GM21717 (cell line): ENCODE data around the gene CTNND2.

Experiments used
- ATAC-seq: cut with Tn5 transposase; IDR thresholded peaks from one replicate; pipeline ENCODE4 v1.9.1; 2021; ENCODE audit warnings: mild to moderate bottlenecking, moderate library complexity; ENCODE audit not compliant: unreplicated experiment

Gene CTNND2

GRCh38 chr5:11531811-11532555 lies 372.3 kb downstream of the CTNND2 start:
- no peak for ATAC-seq

- no peak for ATAC-seq
Measured at GRCh38 chr5:11528720-11529119, 375.5 kb downstream of the CTNND2 start.

- ATAC-seq: no peak
Measured at GRCh38 chr5:11527652-11528349, 376.4 kb downstream of the CTNND2 start.

GRCh38 chr5:11525020-11525419 lies 379.2 kb downstream of the CTNND2 start:
- ATAC-seq: no peak

GRCh38 chr5:11524188-11524587 lies 380.1 kb downstream of the CTNND2 start:
- no peak for ATAC-seq

- ATAC-seq: no peak
Measured at GRCh38 chr5:11522796-11523195, 381.4 kb downstream of the CTNND2 start.

GRCh38 chr5:11520241-11520930 lies 383.9 kb downstream of the CTNND2 start:
- ATAC-seq: no peak

GRCh38 chr5:11519236-11519635 lies 385.0 kb downstream of the CTNND2 start:
- no peak for ATAC-seq

- ATAC-seq: no peak
Measured at GRCh38 chr5:11518676-11519075, 385.6 kb downstream of the CTNND2 start.

GRCh38 chr5:11514705-11515432 lies 389.4 kb downstream of the CTNND2 start:
- ATAC-seq: no peak

- ATAC-seq: no peak
Measured at GRCh38 chr5:11511878-11512277, 392.4 kb downstream of the CTNND2 start.

GRCh38 chr5:11510889-11511288 lies 393.4 kb downstream of the CTNND2 start:
- no peak for ATAC-seq

- no peak for ATAC-seq
Measured at GRCh38 chr5:11509793-11510192, 394.5 kb downstream of the CTNND2 start.

- no peak for ATAC-seq
Measured at GRCh38 chr5:11507156-11507910, 396.9 kb downstream of the CTNND2 start.

GRCh38 chr5:11504886-11505193 lies 399.4 kb downstream of the CTNND2 start:
- ATAC-seq: no peak

GRCh38 chr5:11504065-11504885 lies 400.0 kb downstream of the CTNND2 start:
- ATAC-seq: no peak

- ATAC-seq: no peak
Measured at GRCh38 chr5:11502783-11503182, 401.5 kb downstream of the CTNND2 start.

GRCh38 chr5:11497651-11498050 lies 406.6 kb downstream of the CTNND2 start:
- ATAC-seq: no peak

GRCh38 chr5:11496137-11496719 lies 408.0 kb downstream of the CTNND2 start:
- no peak for ATAC-seq
